ENCODE results near the gene RABEP2. TPM values are rescaled to one million over a fixed set of nuclear protein-coding genes. Genes with fewer than 3 reads are reported as not detected.

The RABEP2 gene
- total and polyA plus RNA-seq, 7 experiments from 2014 or later = 4.4 to 30.3 (median 25.6) TPM

DNA sequence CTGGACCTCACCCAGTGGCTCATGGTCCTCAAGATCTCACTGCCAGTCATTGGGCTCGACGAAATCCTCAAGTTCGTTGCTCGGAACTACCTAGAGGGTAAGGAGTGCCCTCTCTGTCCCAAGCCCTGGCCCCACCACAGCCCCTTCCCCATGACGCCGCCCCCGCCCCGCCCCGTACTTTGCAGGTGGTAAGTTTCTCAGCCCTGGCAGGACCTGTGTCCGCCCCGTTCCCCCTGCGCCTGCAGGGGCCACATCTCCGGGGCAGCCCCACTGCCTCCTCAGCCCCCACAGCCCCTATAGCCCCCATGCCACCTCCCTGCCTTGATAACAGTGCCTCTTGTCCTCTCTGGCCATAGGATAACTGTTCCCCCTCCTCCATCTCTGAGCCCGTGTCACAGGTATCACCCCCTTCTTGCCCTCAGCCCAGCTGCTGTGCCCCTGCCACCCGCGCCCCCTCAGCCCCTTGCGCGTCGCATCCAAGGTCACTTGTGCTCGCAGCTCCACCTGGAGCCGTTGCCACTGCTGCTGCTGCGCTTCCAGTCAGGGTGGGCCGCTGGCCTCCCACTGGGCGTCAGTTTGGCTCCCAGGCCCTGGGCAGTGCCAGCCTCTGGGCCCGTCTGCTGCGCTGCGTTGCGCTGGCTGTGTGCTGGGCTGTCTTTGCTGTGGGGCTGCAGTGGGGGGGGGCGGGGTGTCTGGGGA, 21.5 kb downstream of the RABEP2 start:
- H3K27ac ChIP-seq (ENCODE audit: low read depth, low read length) = no peak overlapping the region
- H3K27me3 Mint-ChIP-seq = no peaks in the 10 kb centered on the region
- POLR2A ChIA-PET = no interaction called here
- intact Hi-C loops (cut with micrococcal nuclease) = no loop called here
- peaks cover 0 to 3% (median 0%) of the 10 kb centered on the region in 5 donors for H3K36me3 Mint-ChIP-seq
- CTCF ChIA-PET = interaction anchor here (0.6 kb wide), 1 partner anchor 84 kb away, joined by 7 read pairs; no protein-coding TSS in a partner anchor
- no peaks in the 10 kb centered on the region for H3K27me3 ChIP-seq (ENCODE audit: control insufficient read depth in 2 of 2, insufficient read depth in 2 of 2, low read length in 2 of 2)
- H3K9me3 ChIP-seq (ENCODE audit: control insufficient read depth in 2 of 3, low read length in 3 of 3) = no peaks in the 10 kb centered on the region
- peak; percentile 6 for ATAC-seq
- H3K4me3 ChIP-seq (ENCODE audit: low read length) = no peak overlapping the region
- H3K4me3 Mint-ChIP-seq = no peak overlapping the region
- H3K4me1 ChIP-seq (ENCODE audit: control insufficient read depth in 2 of 2, insufficient read depth in 2 of 2, low read length in 2 of 2) = no peaks in the 10 kb centered on the region
- peaks cover 0 to 30% (median 0%) of the 10 kb centered on the region in 3 experiments for H3K36me3 ChIP-seq (ENCODE audit: control insufficient read depth in 2 of 3, insufficient read depth in 3 of 3, low read length in 3 of 3)
- DNase-seq = no peak
- peaks cover 0 to 3% (median 0%) of the 10 kb centered on the region in 7 donors for H3K4me1 Mint-ChIP-seq
- peak overlapping the region in 1 of 9 donors; percentile 23 for H3K27ac Mint-ChIP-seq
- peaks cover 0 to 1% (median 0%) of the 10 kb centered on the region in 11 donors for H3K9me3 Mint-ChIP-seq

DNA sequence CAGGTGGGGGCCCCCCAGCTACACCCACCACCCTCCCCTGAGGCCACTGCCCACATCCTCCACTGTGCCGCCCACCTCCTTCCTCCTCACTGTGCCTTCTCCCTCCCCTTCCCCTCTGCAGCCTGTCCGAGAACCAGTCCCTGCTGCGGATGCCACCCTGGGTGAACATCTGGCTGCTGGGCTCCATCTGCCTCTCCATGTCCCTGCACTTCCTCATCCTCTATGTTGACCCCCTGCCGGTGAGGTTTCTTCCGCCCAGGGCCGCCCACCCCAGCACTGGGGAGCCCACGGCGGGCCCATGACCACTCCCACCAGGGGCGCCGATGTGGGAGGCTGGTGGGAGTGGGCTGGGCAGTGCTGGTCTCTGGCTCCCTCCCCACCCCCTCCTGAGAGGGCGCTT, 22.1 kb downstream of the RABEP2 start:
- no peak overlapping the region for H3K4me3 Mint-ChIP-seq
- Histone ChIP-seq H3K27me3 (ENCODE audit: control insufficient read depth in 2 of 2, insufficient read depth in 2 of 2, low read length in 2 of 2) (no peaks in the 10 kb centered on the region), H3K4me3 (ENCODE audit: low read length) (no peak overlapping the region), H3K4me1 (ENCODE audit: control insufficient read depth in 2 of 2, insufficient read depth in 2 of 2, low read length in 2 of 2) (no peaks in the 10 kb centered on the region), H3K27ac (ENCODE audit: low read depth, low read length) (no peak overlapping the region), H3K36me3 (ENCODE audit: control insufficient read depth in 2 of 3, insufficient read depth in 3 of 3, low read length in 3 of 3) (peaks cover 0 to 25% (median 0%) of the 10 kb centered on the region in 3 experiments), H3K9me3 (ENCODE audit: control insufficient read depth in 2 of 3, low read length in 3 of 3) (no peaks in the 10 kb centered on the region)
- H3K27ac Mint-ChIP-seq = peak overlapping the region in 1 of 9 donors; percentile 80
- intact Hi-C loops (cut with micrococcal nuclease) = no loop called here
- ChIA-PET POLR2A (no interaction called here), CTCF (interaction anchor here (0.6 kb wide), 1 partner anchor 85 kb away, joined by 7 read pairs; no protein-coding TSS in a partner anchor)
- DNase-seq = no peak
- ATAC-seq = peak; percentile 40
- H3K36me3 Mint-ChIP-seq = peaks cover 0 to 3% (median 0%) of the 10 kb centered on the region in 5 donors
- peaks cover 0 to 3% (median 0%) of the 10 kb centered on the region in 7 donors for H3K4me1 Mint-ChIP-seq
- no peaks in the 10 kb centered on the region for H3K27me3 Mint-ChIP-seq
- H3K9me3 Mint-ChIP-seq = peaks cover 0 to 1% (median 0%) of the 10 kb centered on the region in 11 donors

- Histone ChIP-seq H3K4me1 (ENCODE audit: control insufficient read depth in 2 of 2, insufficient read depth in 2 of 2, low read length in 2 of 2) (no peaks in the 10 kb centered on the region), H3K9me3 (ENCODE audit: control insufficient read depth in 2 of 3, low read length in 3 of 3) (no peaks in the 10 kb centered on the region), H3K27ac (ENCODE audit: low read depth, low read length) (no peak overlapping the region), H3K27me3 (ENCODE audit: control insufficient read depth in 2 of 2, insufficient read depth in 2 of 2, low read length in 2 of 2) (no peaks in the 10 kb centered on the region), H3K36me3 (ENCODE audit: control insufficient read depth in 2 of 3, insufficient read depth in 3 of 3, low read length in 3 of 3) (peaks cover 0 to 25% (median 0%) of the 10 kb centered on the region in 3 experiments), H3K4me3 (ENCODE audit: low read length) (no peak overlapping the region)
- ATAC-seq (no peak), DNase-seq (no peak)
- peak overlapping the region in 1 of 9 donors; percentile 10 for H3K27ac Mint-ChIP-seq
- H3K27me3 Mint-ChIP-seq = no peaks in the 10 kb centered on the region
- H3K4me1 Mint-ChIP-seq = peaks cover 0 to 3% (median 0%) of the 10 kb centered on the region in 7 donors
- POLR2A ChIA-PET = no interaction called here
- CTCF ChIA-PET = no interaction called here
- H3K4me3 Mint-ChIP-seq = no peak overlapping the region
- H3K9me3 Mint-ChIP-seq = peaks cover 0 to 1% (median 0%) of the 10 kb centered on the region in 11 donors
- H3K36me3 Mint-ChIP-seq = peaks cover 0 to 5% (median 0%) of the 10 kb centered on the region in 5 donors
- intact Hi-C loops (cut with micrococcal nuclease) = no loop called here
These were observed 23.2 kb downstream of the RABEP2 start for GRCh38 chr16:28901862-28902261.

GRCh38 chr16:28900601-28901000, 24.4 kb downstream of the RABEP2 start:
- Mint-ChIP-seq H3K36me3 (peaks cover 0 to 5% (median 0%) of the 10 kb centered on the region in 5 donors), H3K27me3 (no peaks in the 10 kb centered on the region), H3K27ac (peak overlapping the region in 1 of 9 donors; percentile 51), H3K4me1 (peaks cover 0 to 3% (median 0%) of the 10 kb centered on the region in 7 donors), H3K4me3 (no peak overlapping the region), H3K9me3 (no peaks in the 10 kb centered on the region)
- ATAC-seq = no peak
- DNase-seq = no peak
- Histone ChIP-seq H3K9me3 (ENCODE audit: control insufficient read depth in 2 of 3, low read length in 3 of 3) (no peaks in the 10 kb centered on the region), H3K27me3 (ENCODE audit: control insufficient read depth in 2 of 2, insufficient read depth in 2 of 2, low read length in 2 of 2) (no peaks in the 10 kb centered on the region), H3K4me1 (ENCODE audit: control insufficient read depth in 2 of 2, insufficient read depth in 2 of 2, low read length in 2 of 2) (no peaks in the 10 kb centered on the region), H3K36me3 (ENCODE audit: control insufficient read depth in 2 of 3, insufficient read depth in 3 of 3, low read length in 3 of 3) (peaks cover 0 to 16% (median 0%) of the 10 kb centered on the region in 3 experiments), H3K4me3 (ENCODE audit: low read length) (no peak overlapping the region), H3K27ac (ENCODE audit: low read depth, low read length) (no peak overlapping the region)
- POLR2A ChIA-PET = interaction anchor here (1.0 kb wide), 1 partner anchor 12 kb away, joined by 3 read pairs; no protein-coding TSS in a partner anchor
- CTCF ChIA-PET = no interaction called here
- intact Hi-C loops (cut with micrococcal nuclease) = no loop called here

- Mint-ChIP-seq H3K9me3 (no peaks in the 10 kb centered on the region), H3K36me3 (peaks cover 0 to 5% (median 0%) of the 10 kb centered on the region in 5 donors), H3K4me1 (peaks cover 0 to 3% (median 0%) of the 10 kb centered on the region in 7 donors), H3K27me3 (no peaks in the 10 kb centered on the region), H3K4me3 (no peak overlapping the region), H3K27ac (peak overlapping the region in 1 of 9 donors; percentile 46)
- ATAC-seq (no peak), DNase-seq (no peak)
- Histone ChIP-seq H3K27ac (ENCODE audit: low read depth, low read length) (no peak overlapping the region), H3K36me3 (ENCODE audit: control insufficient read depth in 2 of 3, insufficient read depth in 3 of 3, low read length in 3 of 3) (peaks cover 0 to 10% (median 0%) of the 10 kb centered on the region in 3 experiments), H3K4me3 (ENCODE audit: low read length) (no peak overlapping the region), H3K27me3 (ENCODE audit: control insufficient read depth in 2 of 2, insufficient read depth in 2 of 2, low read length in 2 of 2) (no peaks in the 10 kb centered on the region), H3K4me1 (ENCODE audit: control insufficient read depth in 2 of 2, insufficient read depth in 2 of 2, low read length in 2 of 2) (no peaks in the 10 kb centered on the region), H3K9me3 (ENCODE audit: control insufficient read depth in 2 of 3, low read length in 3 of 3) (no peaks in the 10 kb centered on the region)
- intact Hi-C loops (cut with micrococcal nuclease) = no loop called here
- CTCF ChIA-PET = interaction anchor here (0.7 kb wide), 1 partner anchor 45 kb away, joined by 3 read pairs; no protein-coding TSS in a partner anchor
- POLR2A ChIA-PET = interaction anchor here (1.0 kb wide), 1 partner anchor 12 kb away, joined by 3 read pairs; no protein-coding TSS in a partner anchor
These were observed 25.0 kb downstream of the RABEP2 start for GRCh38 chr16:28899882-28900590.

DNA sequence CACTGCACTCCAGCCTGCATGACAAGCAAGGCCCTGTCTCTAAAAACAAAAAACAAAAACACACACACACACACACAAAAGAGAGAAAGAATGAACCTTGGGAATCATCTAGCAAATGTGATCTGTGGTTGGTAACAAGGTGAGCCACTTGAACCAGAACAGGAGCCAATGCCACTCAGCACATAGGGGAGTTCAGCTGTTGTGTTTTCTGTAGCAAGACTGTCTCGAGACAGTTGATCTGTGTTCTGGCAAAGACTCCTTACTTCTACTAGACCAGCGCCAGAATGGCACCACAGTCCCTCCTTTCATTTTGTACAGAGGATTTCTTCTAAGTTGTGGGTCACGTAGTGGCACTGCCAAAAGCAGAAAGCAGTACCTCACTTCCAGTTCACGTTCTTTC, 26.1 kb downstream of the RABEP2 start:
- no peaks in the 10 kb centered on the region for H3K36me3 ChIP-seq (ENCODE audit: control insufficient read depth in 2 of 3, insufficient read depth in 3 of 3, low read length in 3 of 3)
- no peak overlapping the region for H3K27ac ChIP-seq (ENCODE audit: low read depth, low read length)
- ChIA-PET CTCF (no interaction called here), POLR2A (interaction anchor here (0.6 kb wide), 1 partner anchor 16 kb away, joined by 3 read pairs; no protein-coding TSS in a partner anchor)
- no peaks in the 10 kb centered on the region for H3K9me3 Mint-ChIP-seq
- intact Hi-C loops (cut with micrococcal nuclease) = no loop called here
- no peak overlapping the region for H3K4me3 ChIP-seq (ENCODE audit: low read length)
- peaks cover 0 to 5% (median 0%) of the 10 kb centered on the region in 5 donors for H3K36me3 Mint-ChIP-seq
- peaks cover 0 to 3% (median 0%) of the 10 kb centered on the region in 7 donors for H3K4me1 Mint-ChIP-seq
- DNase-seq (no peak), ATAC-seq (no peak)
- no peaks in the 10 kb centered on the region for H3K27me3 Mint-ChIP-seq
- H3K4me3 Mint-ChIP-seq = no peak overlapping the region
- H3K27ac Mint-ChIP-seq = peak overlapping the region in 2 of 9 donors; percentile 13 to 36
- no peaks in the 10 kb centered on the region for H3K9me3 ChIP-seq (ENCODE audit: control insufficient read depth in 2 of 3, low read length in 3 of 3)
- H3K4me1 ChIP-seq (ENCODE audit: control insufficient read depth in 2 of 2, insufficient read depth in 2 of 2, low read length in 2 of 2) = no peaks in the 10 kb centered on the region
- no peaks in the 10 kb centered on the region for H3K27me3 ChIP-seq (ENCODE audit: control insufficient read depth in 2 of 2, insufficient read depth in 2 of 2, low read length in 2 of 2)

Data from naive thymus-derived CD4-positive, alpha-beta T cell (primary cell).